Lower leg skin (tissue), 4 donors: ENCODE measurements around the gene GPR18. TPM values are rescaled to one million over a fixed set of nuclear protein-coding genes. Genes with fewer than 3 reads are reported as not detected.

Experiments
- DNase-seq, 2 donors: peaks; one replicate each; pipeline ENCODE4 v3.0.0-alpha.2; 2019; ENCODE audit warnings: low spot score in 2 of 2
- H3K4me3 ChIP-seq: fragments of 200-600 bp; sonication (generic); 2 replicates; pipeline ENCODE4 v1.5.1; 2017; ENCODE audit warnings: mild to moderate bottlenecking, low read depth; ENCODE audit not compliant: poor library complexity, severe bottlenecking
- CTCF ChIP-seq, 3 donors: fragments of 450-650 bp; IDR thresholded peaks; one replicate each; pipeline ENCODE4 v1.5.1; 2016; ENCODE audit warnings: antibody characterized with exemption in 3 of 3, mild to moderate bottlenecking in 3 of 3, moderate library complexity in 2 of 3
- POLR2A ChIP-seq, 2 donors: fragments of 450-650 bp; IDR thresholded peaks; one replicate each; pipeline ENCODE4 v1.6.1; 2016 to 2017; ENCODE audit warnings: antibody characterized with exemption in 2 of 2, mild to moderate bottlenecking in 1 of 2, moderate library complexity in 1 of 2
- WGBS, 2 donors: methylation state at CpG; one replicate each; pipeline ENCODE4 v1.1.5; 2018; 5-methylcytosine and 5-hydroxymethylcytosine counted together
- intact Hi-C: fragments of 100-400 bp; cut with DNase I; formaldehyde crosslinking; loops from one replicate; pipeline ENCODE4 v1.15.0; 2023; ENCODE audit warnings: low total_unique reads
- total RNA-seq, 4 donors: library from RNA; depleted of rRNA; stranded (reverse); fragments of >200 nt; gene quantifications; one replicate each; pipeline ENCODE4 v1.1.0, GENCODE V29; 2016

Gene GPR18
- total RNA-seq, 4 donors from 2014 or later = not detected

GRCh38 chr13:99299256-99299919 is 41.2 kb upstream of the GPR18 start:
- WGBS, 2 donors = 87 to 89% methylated on average over 4 of the region's 4 CpGs
- intact Hi-C loops = no loop called here
- DNase-seq = no peak
- no peak overlapping the region for H3K4me3 ChIP-seq
- TF ChIP-seq POLR2A (IDR thresholded peaks at IDR 0.05) (no peak), CTCF (IDR thresholded peaks at IDR 0.05) (no peak)

GRCh38 chr13:99298056-99298455 is 39.9 kb upstream of the GPR18 start:
- intact Hi-C loops = no loop called here
- no peak for DNase-seq
- no peak overlapping the region for H3K4me3 ChIP-seq
- 87 to 94% methylated on average over 2 of the region's 2 CpGs for whole genome bisulfite sequencing, 2 donors
- no peak for TF ChIP-seq CTCF (IDR thresholded peaks at IDR 0.05)
- TF ChIP-seq POLR2A (IDR thresholded peaks at IDR 0.05) = no peak

- intact Hi-C loops = no loop called here
- DNase-seq = no peak
- TF ChIP-seq CTCF (IDR thresholded peaks at IDR 0.05) (no peak), POLR2A (IDR thresholded peaks at IDR 0.05) (no peak)
- no peak overlapping the region for H3K4me3 ChIP-seq
Observed at GRCh38 chr13:99297331-99297730, 39.2 kb upstream of the GPR18 start.

GRCh38 chr13:99296398-99296797 is 38.2 kb upstream of the GPR18 start:
- TF ChIP-seq CTCF (IDR thresholded peaks at IDR 0.05) (no peak), POLR2A (IDR thresholded peaks at IDR 0.05) (no peak)
- WGBS, 2 donors = 75 to 77% methylated on average over 4 of the region's 4 CpGs

GRCh38 chr13:99295488-99296252 is 37.5 kb upstream of the GPR18 start:
- no peak overlapping the region for H3K4me3 ChIP-seq
- TF ChIP-seq POLR2A (IDR thresholded peaks at IDR 0.05) (no peak), CTCF (IDR thresholded peaks at IDR 0.05) (no peak)
- DNase-seq = no peak
- intact Hi-C loops = no loop called here
- 92 to 94% methylated on average over 12 of the region's 12 CpGs for WGBS, 2 donors

More at GRCh38 chr13:99296398-99296797, 38.2 kb upstream of the GPR18 start:
- no peak for DNase-seq
- H3K4me3 ChIP-seq = no peak overlapping the region
- intact Hi-C loops = no loop called here
